Vagina (tissue), 2 donors: ENCODE data around the gene MTA3. TPM values are rescaled to one million over a fixed set of nuclear protein-coding genes. Genes with fewer than 3 reads are reported as not detected.

Source experiments
- DNase-seq, 2 donors: peaks; one replicate each; pipeline ENCODE4 v3.0.0-alpha.2; 2017; ENCODE audit errors: extremely low spot score in 2 of 2
- H3K27ac ChIP-seq: fragments of 200-600 bp; sonication (generic); one replicate; pipeline ENCODE4 v1.5.1; 2019
- H3K27me3 ChIP-seq: fragments of 200-600 bp; sonication (generic); one replicate; pipeline ENCODE4 v1.5.1; 2019
- H3K36me3 ChIP-seq, 2 donors: fragments of 200-600 bp; sonication (generic); one replicate each; pipeline ENCODE4 v1.5.1; 2017 to 2019
- H3K4me1 ChIP-seq: fragments of 200-600 bp; sonication (generic); one replicate; pipeline ENCODE4 v1.5.1; 2019
- H3K4me3 ChIP-seq, 2 donors: fragments of 200-600 bp; sonication (generic); 1 replicate in 1 of 2; 2 replicates in 1 of 2; pipeline ENCODE4 v1.5.1; 2016 to 2019
- H3K9me3 ChIP-seq: fragments of 200-600 bp; sonication (generic); one replicate; pipeline ENCODE4 v1.5.1; 2019
- CTCF ChIP-seq, 3 experiments: fragments of 450-650 bp in 2 of 3; fragments of 200-600 bp in 1 of 3; sonication (generic) in 1 of 3; IDR thresholded peaks; one replicate each; pipeline ENCODE4 v1.5.1; 2017 to 2019; ENCODE audit warnings: antibody characterized with exemption in 3 of 3, mild to moderate bottlenecking in 2 of 3, moderate library complexity in 2 of 3
- POLR2A ChIP-seq, 2 donors: fragments of 450-650 bp; IDR thresholded peaks; one replicate each; pipeline ENCODE4 v1.6.1; 2017; ENCODE audit warnings: antibody characterized with exemption in 2 of 2, mild to moderate bottlenecking in 2 of 2, moderate library complexity in 2 of 2
- POLR2AphosphoS5 ChIP-seq, 2 donors: sonication (generic); formaldehyde crosslinking; IDR thresholded peaks; one replicate each; pipeline ENCODE4 v1.9.0; 2017; ENCODE audit warnings: antibody characterized with exemption in 2 of 2, mild to moderate bottlenecking in 2 of 2, low read depth in 1 of 2; ENCODE audit not compliant: insufficient read depth in 1 of 2
- intact Hi-C: fragments of 100-400 bp; cut with DNase I; formaldehyde crosslinking; loops from one replicate; pipeline ENCODE4 v1.15.1; 2023
- total RNA-seq: library from RNA; depleted of rRNA; stranded (reverse); fragments of >200 nt; gene quantifications from one replicate; pipeline ENCODE4 v1.2.3, GENCODE V29; 2016

Gene MTA3
- total RNA-seq, 1 donor from 2014 or later, result 46.7 TPM

DNA sequence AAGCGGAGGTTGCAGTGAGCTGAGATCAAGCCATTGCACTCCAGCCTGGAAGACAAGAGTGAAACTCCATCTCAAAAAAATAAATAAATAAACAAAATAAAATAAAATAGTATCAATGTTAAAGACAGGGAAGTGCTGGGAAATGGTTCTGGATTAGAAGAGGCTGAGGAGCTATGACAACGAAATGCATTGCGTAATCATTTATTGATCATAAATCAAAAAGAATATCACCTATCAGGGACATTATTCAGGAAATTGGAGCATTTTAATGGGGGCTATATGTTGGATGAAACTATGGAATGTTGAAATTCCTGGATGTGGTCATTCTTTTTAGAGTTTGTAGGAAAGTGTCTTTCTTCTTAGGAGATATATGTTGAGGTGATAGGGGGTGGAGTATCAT, 30.9 kb upstream of the MTA3 start:
- Histone ChIP-seq H3K27me3 (no peaks in the 10 kb centered on the region), H3K4me1 (no peaks in the 10 kb centered on the region), H3K27ac (no peak overlapping the region), H3K4me3 (no peak overlapping the region), H3K9me3 (no peaks in the 10 kb centered on the region), H3K36me3 (no peaks in the 10 kb centered on the region)
- TF ChIP-seq CTCF (IDR thresholded peaks at IDR 0.05) (no peak), POLR2AphosphoS5 (IDR thresholded peaks at IDR 0.05; ENCODE audit: insufficient read depth in 1 of 2, low read depth in 1 of 2) (no peak), POLR2A (IDR thresholded peaks at IDR 0.05) (no peak)
- no peak for DNase-seq
- intact Hi-C loops, result no loop called here

- Histone ChIP-seq H3K27ac (no peak overlapping the region), H3K27me3 (no peaks in the 10 kb centered on the region), H3K9me3 (no peaks in the 10 kb centered on the region), H3K4me1 (no peaks in the 10 kb centered on the region), H3K36me3 (no peaks in the 10 kb centered on the region), H3K4me3 (no peak overlapping the region)
- intact Hi-C loops, result no loop called here
- no peak for TF ChIP-seq POLR2AphosphoS5 (IDR thresholded peaks at IDR 0.05; ENCODE audit: insufficient read depth in 1 of 2, low read depth in 1 of 2)
- TF ChIP-seq CTCF (IDR thresholded peaks at IDR 0.05), result no peak
- TF ChIP-seq POLR2A (IDR thresholded peaks at IDR 0.05), result no peak
- DNase-seq, result no peak
These were observed 25.6 kb upstream of the MTA3 start for GRCh38 chr2:42542871-42543270.

GRCh38 chr2:42545023-42545721, 23.3 kb upstream of the MTA3 start:
- Histone ChIP-seq H3K4me1 (no peaks in the 10 kb centered on the region), H3K4me3 (no peak overlapping the region), H3K27me3 (no peaks in the 10 kb centered on the region), H3K36me3 (no peaks in the 10 kb centered on the region), H3K27ac (no peak overlapping the region), H3K9me3 (no peaks in the 10 kb centered on the region)
- TF ChIP-seq POLR2A (IDR thresholded peaks at IDR 0.05) (no peak), CTCF (IDR thresholded peaks at IDR 0.05) (no peak), POLR2AphosphoS5 (IDR thresholded peaks at IDR 0.05; ENCODE audit: insufficient read depth in 1 of 2, low read depth in 1 of 2) (no peak)
- no peak for DNase-seq
- intact Hi-C loops, result no loop called here

GRCh38 chr2:42545841-42546390, 22.5 kb upstream of the MTA3 start:
- TF ChIP-seq CTCF (IDR thresholded peaks at IDR 0.05), result no peak
- TF ChIP-seq POLR2AphosphoS5 (IDR thresholded peaks at IDR 0.05; ENCODE audit: insufficient read depth in 1 of 2, low read depth in 1 of 2), result no peak
- TF ChIP-seq POLR2A (IDR thresholded peaks at IDR 0.05), result no peak
- no peak overlapping the region for H3K4me3 ChIP-seq

GRCh38 chr2:42547014-42547413, 21.4 kb upstream of the MTA3 start:
- no peak for DNase-seq
- no peak overlapping the region for H3K4me3 ChIP-seq
- no peaks in the 10 kb centered on the region for H3K4me1 ChIP-seq
- no peaks in the 10 kb centered on the region for H3K27me3 ChIP-seq
- TF ChIP-seq POLR2A (IDR thresholded peaks at IDR 0.05) (no peak), CTCF (IDR thresholded peaks at IDR 0.05) (no peak), POLR2AphosphoS5 (IDR thresholded peaks at IDR 0.05; ENCODE audit: insufficient read depth in 1 of 2, low read depth in 1 of 2) (no peak)
- no peak overlapping the region for H3K27ac ChIP-seq
- no peaks in the 10 kb centered on the region for H3K36me3 ChIP-seq
- intact Hi-C loops, result no loop called here
- H3K9me3 ChIP-seq, result no peaks in the 10 kb centered on the region

More at GRCh38 chr2:42545841-42546390, 22.5 kb upstream of the MTA3 start:
- intact Hi-C loops, result no loop called here
- no peaks in the 10 kb centered on the region for H3K36me3 ChIP-seq
- H3K27ac ChIP-seq, result no peak overlapping the region
- DNase-seq, result no peak
- no peaks in the 10 kb centered on the region for H3K9me3 ChIP-seq
- no peaks in the 10 kb centered on the region for H3K4me1 ChIP-seq
- no peaks in the 10 kb centered on the region for H3K27me3 ChIP-seq
